Measurements from ENCODE around the gene LHFPL3.

Gene LHFPL3

DNA sequence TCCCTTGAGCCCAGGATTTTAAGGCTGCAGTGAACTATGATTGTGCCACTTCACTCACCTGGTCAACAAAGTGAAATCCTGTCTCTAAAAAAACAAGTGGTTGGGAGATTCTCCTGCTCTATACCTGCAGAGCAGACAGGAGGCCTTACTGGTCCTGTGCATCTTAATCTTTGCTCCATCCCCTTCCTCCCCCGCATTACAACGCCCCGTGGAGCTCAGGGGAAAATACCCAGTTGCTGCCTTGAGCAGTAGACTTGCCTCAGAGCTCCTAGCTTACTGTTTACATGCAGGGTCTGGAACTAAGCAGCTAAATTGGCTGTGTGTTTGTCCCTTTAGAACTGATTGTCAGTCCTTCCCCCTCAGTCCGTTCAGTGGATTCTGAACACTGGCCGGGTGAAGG is 561.8 kb downstream of the LHFPL3 start:
- no peak for TF ChIP-seq NFIC (IDR thresholded peaks at IDR 0.05)
- TF ChIP-seq EGR1 (IDR thresholded peaks at IDR 0.05), result no peak
- TF ChIP-seq CREB1 (IDR thresholded peaks at IDR 0.05; ENCODE audit: low read depth), result no peak
- TF ChIP-seq USF1 (IDR thresholded peaks at IDR 0.05), result no peak
- TF ChIP-seq TEAD4 (IDR thresholded peaks at IDR 0.05), result no peak
- TF ChIP-seq REST (IDR thresholded peaks at IDR 0.05; ENCODE audit: low read depth), result no peak
- TF ChIP-seq EP300 (IDR thresholded peaks at IDR 0.05; ENCODE audit: borderline replicate concordance), result no peak
- TF ChIP-seq ZBTB7A (IDR thresholded peaks at IDR 0.05; ENCODE audit: low read depth), result no peak
- TF ChIP-seq, protein P1, sequence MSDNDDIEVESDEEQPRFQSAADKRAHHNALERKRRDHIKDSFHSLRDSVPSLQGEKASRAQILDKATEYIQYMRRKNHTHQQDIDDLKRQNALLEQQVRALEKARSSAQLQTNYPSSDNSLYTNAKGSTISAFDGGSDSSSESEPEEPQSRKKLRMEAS (IDR thresholded peaks at IDR 0.05), result no peak
- TF ChIP-seq RAD21 (IDR thresholded peaks at IDR 0.05; ENCODE audit: low read depth), result no peak
- no peak for TF ChIP-seq TAF1 (IDR thresholded peaks at IDR 0.05; ENCODE audit: low read depth)
- TF ChIP-seq CEBPB (IDR thresholded peaks at IDR 0.05), result no peak

- no peak for TF ChIP-seq USF1 (IDR thresholded peaks at IDR 0.05)
- TF ChIP-seq RAD21 (IDR thresholded peaks at IDR 0.05; ENCODE audit: low read depth), result no peak
- TF ChIP-seq CEBPB (IDR thresholded peaks at IDR 0.05), result no peak
- TF ChIP-seq CREB1 (IDR thresholded peaks at IDR 0.05; ENCODE audit: low read depth), result no peak
- TF ChIP-seq TEAD4 (IDR thresholded peaks at IDR 0.05), result no peak
- TF ChIP-seq YY1 (IDR thresholded peaks at IDR 0.05; ENCODE audit: low read depth), result no peak
- no peak for TF ChIP-seq REST (IDR thresholded peaks at IDR 0.05; ENCODE audit: low read depth)
- TF ChIP-seq NFIC (IDR thresholded peaks at IDR 0.05), result no peak
- no peak for TF ChIP-seq ZBTB7A (IDR thresholded peaks at IDR 0.05; ENCODE audit: low read depth)
- no peak for TF ChIP-seq TAF1 (IDR thresholded peaks at IDR 0.05; ENCODE audit: low read depth)
- TF ChIP-seq EP300 (IDR thresholded peaks at IDR 0.05; ENCODE audit: borderline replicate concordance), result no peak
- TF ChIP-seq, protein P1 (IDR thresholded peaks at IDR 0.05), result no peak
- TF ChIP-seq FOXM1 (IDR thresholded peaks at IDR 0.05; ENCODE audit: borderline replicate concordance, low read depth), result no peak
- TF ChIP-seq EGR1 (IDR thresholded peaks at IDR 0.05), result no peak
- TF ChIP-seq TCF12 (IDR thresholded peaks at IDR 0.05; ENCODE audit: low read depth), result no peak
Observed at GRCh38 chr7:104891949-104892348, 563.5 kb downstream of the LHFPL3 start.

DNA sequence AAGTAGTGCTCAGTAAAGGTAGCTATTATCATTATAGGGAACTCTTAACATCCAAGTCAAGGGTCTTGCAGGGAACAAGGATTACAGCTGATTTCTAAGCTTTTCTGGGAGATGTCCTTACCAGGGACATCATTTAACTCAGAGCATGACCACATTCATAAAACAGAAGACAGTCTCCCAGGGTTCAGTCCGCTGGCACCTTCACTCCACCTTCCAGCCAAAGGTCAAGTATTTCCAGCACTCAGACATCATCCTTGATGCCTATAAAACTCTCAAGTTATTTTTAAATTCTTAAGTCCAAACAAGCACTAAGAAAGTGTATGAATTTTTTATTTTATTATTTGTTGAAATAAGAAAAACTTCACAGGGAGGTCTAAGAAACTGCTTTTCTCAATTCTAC is 565.9 kb downstream of the LHFPL3 start:
- TF ChIP-seq TCF12 (IDR thresholded peaks at IDR 0.05; ENCODE audit: low read depth), result no peak
- no peak for TF ChIP-seq EGR1 (IDR thresholded peaks at IDR 0.05)
- TF ChIP-seq, protein P1 (IDR thresholded peaks at IDR 0.05), result no peak
- no peak for TF ChIP-seq TEAD4 (IDR thresholded peaks at IDR 0.05)
- TF ChIP-seq YY1 (IDR thresholded peaks at IDR 0.05; ENCODE audit: low read depth), result no peak
- no peak for TF ChIP-seq CREB1 (IDR thresholded peaks at IDR 0.05; ENCODE audit: low read depth)
- TF ChIP-seq REST (IDR thresholded peaks at IDR 0.05; ENCODE audit: low read depth), result no peak
- no peak for TF ChIP-seq USF1 (IDR thresholded peaks at IDR 0.05)
- TF ChIP-seq EP300 (IDR thresholded peaks at IDR 0.05; ENCODE audit: borderline replicate concordance), result no peak
- no peak for TF ChIP-seq RAD21 (IDR thresholded peaks at IDR 0.05; ENCODE audit: low read depth)
- TF ChIP-seq CEBPB (IDR thresholded peaks at IDR 0.05), result no peak
- no peak for TF ChIP-seq TAF1 (IDR thresholded peaks at IDR 0.05; ENCODE audit: low read depth)
- no peak for TF ChIP-seq ZBTB7A (IDR thresholded peaks at IDR 0.05; ENCODE audit: low read depth)
- no peak for TF ChIP-seq NFIC (IDR thresholded peaks at IDR 0.05)
- no peak for TF ChIP-seq FOXM1 (IDR thresholded peaks at IDR 0.05; ENCODE audit: borderline replicate concordance, low read depth)

All from Ishikawa (cell line).